Measurements from ENCODE around the gene FBXO31. TPM values are rescaled to one million over a fixed set of nuclear protein-coding genes. Genes with fewer than 3 reads are reported as not detected.

The FBXO31 gene
- total RNA-seq, 2 experiments from 2014 or later, result 35.7 to 38.9 TPM

DNA sequence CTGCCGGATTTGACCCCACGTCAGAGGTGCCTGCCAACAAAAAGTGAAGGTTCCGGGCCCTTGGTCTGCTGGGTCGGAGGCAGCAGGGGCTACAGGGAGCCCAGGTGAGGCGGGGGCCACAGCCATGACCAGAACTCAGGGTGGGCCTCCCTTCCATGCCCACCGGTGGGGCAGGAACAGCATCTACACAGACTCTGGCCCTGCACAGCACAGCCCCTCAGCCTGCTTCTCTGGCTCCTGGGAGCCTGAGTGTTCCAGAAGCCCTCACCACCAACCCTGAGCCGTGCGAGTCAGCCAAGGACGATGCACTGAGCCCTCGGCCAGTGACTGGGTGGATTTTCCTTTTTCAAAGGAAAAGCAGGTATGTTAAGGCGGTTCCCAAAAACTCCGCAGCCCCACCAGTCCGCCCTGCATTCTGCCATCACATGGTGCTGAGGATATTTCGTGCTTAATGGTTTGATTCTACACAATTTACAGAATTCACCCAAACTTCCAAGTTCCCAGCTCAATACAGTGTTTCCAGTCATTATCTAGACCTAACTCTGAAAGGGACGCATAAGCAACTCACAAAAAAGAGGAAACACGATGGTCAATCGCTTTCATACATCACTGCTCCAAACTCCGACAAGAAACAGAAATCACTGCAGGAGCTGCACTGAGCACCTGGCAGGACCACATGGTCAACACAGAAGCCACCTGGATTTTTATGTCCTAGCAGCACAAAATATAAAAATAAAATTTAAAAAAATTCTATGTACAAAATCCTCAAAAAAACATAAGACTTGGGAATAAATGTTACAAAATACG is 46.9 kb downstream of the FBXO31 start:
- no peaks in the 10 kb centered on the region for H3K27me3 Mint-ChIP-seq
- Histone ChIP-seq H3K27ac (ENCODE audit: low read depth in 1 of 2, low read length in 2 of 2) (no peak overlapping the region), H3K36me3 (ENCODE audit: insufficient read depth, low read length) (peaks cover 59% of the 10 kb centered on the region), H3K9me3 (ENCODE audit: control insufficient read depth in 1 of 2, insufficient read depth in 1 of 2, low read length in 2 of 2) (no peaks in the 10 kb centered on the region), H3K4me3 (ENCODE audit: low read length) (no peak overlapping the region), H3K27me3 (ENCODE audit: control insufficient read depth in 1 of 2, insufficient read depth in 2 of 2, low read length in 2 of 2) (no peaks in the 10 kb centered on the region), H3K4me1 (ENCODE audit: insufficient read depth, low read length) (no peaks in the 10 kb centered on the region)
- DNase-seq (no peak), ATAC-seq (ENCODE audit: poor library complexity) (no peak)
- CTCF ChIA-PET, result no interaction called here
- POLR2A ChIA-PET, result no interaction called here
- H3K4me3 Mint-ChIP-seq, result no peak overlapping the region
- H3K36me3 Mint-ChIP-seq (ENCODE audit: low read depth), result peaks cover 70% of the 10 kb centered on the region
- peaks cover 8% of the 10 kb centered on the region for H3K4me1 Mint-ChIP-seq (ENCODE audit: low read depth)
- TF ChIP-seq, protein P1, sequence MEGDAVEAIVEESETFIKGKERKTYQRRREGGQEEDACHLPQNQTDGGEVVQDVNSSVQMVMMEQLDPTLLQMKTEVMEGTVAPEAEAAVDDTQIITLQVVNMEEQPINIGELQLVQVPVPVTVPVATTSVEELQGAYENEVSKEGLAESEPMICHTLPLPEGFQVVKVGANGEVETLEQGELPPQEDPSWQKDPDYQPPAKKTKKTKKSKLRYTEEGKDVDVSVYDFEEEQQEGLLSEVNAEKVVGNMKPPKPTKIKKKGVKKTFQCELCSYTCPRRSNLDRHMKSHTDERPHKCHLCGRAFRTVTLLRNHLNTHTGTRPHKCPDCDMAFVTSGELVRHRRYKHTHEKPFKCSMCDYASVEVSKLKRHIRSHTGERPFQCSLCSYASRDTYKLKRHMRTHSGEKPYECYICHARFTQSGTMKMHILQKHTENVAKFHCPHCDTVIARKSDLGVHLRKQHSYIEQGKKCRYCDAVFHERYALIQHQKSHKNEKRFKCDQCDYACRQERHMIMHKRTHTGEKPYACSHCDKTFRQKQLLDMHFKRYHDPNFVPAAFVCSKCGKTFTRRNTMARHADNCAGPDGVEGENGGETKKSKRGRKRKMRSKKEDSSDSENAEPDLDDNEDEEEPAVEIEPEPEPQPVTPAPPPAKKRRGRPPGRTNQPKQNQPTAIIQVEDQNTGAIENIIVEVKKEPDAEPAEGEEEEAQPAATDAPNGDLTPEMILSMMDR (IDR thresholded peaks at IDR 0.05), result no peak
- intact Hi-C loops (cut with DNase I, micrococcal nuclease), result no loop called here
- H3K27ac Mint-ChIP-seq, result peak overlapping the region; percentile 81
- H3K9me3 Mint-ChIP-seq, result no peaks in the 10 kb centered on the region

DNA sequence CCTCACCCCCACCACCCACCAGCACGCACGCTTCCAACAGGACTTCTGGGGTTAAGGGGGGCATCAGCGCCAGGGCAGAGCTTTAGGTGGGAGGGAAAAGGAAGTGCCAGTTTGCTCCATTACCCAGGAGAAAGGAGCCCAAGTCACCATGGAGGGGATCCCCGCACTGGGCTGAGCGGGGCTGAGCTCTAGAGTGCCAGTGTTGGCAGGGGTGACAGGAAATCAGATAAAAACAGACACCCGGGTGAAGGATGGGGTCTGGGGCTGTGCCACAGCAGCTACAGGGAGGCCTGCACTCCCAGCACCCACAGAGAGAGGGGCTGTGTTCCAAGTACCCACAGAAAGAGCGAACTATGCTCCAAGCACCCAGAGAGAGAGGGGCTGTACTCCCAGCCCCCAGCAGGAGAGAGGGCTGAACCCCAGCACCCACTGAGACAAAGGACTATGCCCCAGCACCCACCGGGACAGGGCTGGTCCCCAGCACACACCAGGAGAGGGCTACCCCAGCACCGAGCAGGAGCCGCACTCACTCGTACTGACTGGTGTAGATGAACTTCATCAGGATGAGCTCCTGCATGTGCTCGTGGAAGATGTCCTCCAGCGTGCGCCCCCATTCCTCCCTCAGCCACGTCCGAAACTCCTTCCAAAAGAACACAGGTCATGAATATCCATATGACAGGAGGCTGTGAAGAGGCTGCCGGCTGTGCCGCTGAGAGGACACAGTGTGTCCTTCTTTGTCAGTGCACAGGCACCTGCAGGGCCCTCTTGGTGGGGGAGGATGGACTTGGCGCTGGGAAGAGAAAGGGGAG is 47.7 kb downstream of the FBXO31 start:
- intact Hi-C loops (cut with DNase I, micrococcal nuclease), result no loop called here
- H3K4me3 ChIP-seq (ENCODE audit: low read length), result no peak overlapping the region
- Mint-ChIP-seq H3K4me1 (ENCODE audit: low read depth) (peaks cover 8% of the 10 kb centered on the region), H3K4me3 (no peak overlapping the region), H3K27me3 (no peaks in the 10 kb centered on the region), H3K36me3 (ENCODE audit: low read depth) (peaks cover 68% of the 10 kb centered on the region), H3K27ac (peak overlapping the region; percentile 36), H3K9me3 (no peaks in the 10 kb centered on the region)
- ATAC-seq (ENCODE audit: poor library complexity) (no peak), DNase-seq (no peak)
- no peaks in the 10 kb centered on the region for H3K27me3 ChIP-seq (ENCODE audit: control insufficient read depth in 1 of 2, insufficient read depth in 2 of 2, low read length in 2 of 2)
- TF ChIP-seq, protein P1 (IDR thresholded peaks at IDR 0.05), result no peak
- ChIA-PET CTCF (no interaction called here), POLR2A (interaction anchor here (1.2 kb wide), 1 partner anchor 53 kb away, joined by 4 read pairs; no protein-coding TSS in a partner anchor)
- H3K9me3 ChIP-seq (ENCODE audit: control insufficient read depth in 1 of 2, insufficient read depth in 1 of 2, low read length in 2 of 2), result no peaks in the 10 kb centered on the region
- H3K4me1 ChIP-seq (ENCODE audit: insufficient read depth, low read length), result no peaks in the 10 kb centered on the region
- no peak overlapping the region for H3K27ac ChIP-seq (ENCODE audit: low read depth in 1 of 2, low read length in 2 of 2)
- H3K36me3 ChIP-seq (ENCODE audit: insufficient read depth, low read length), result peaks cover 67% of the 10 kb centered on the region

DNA sequence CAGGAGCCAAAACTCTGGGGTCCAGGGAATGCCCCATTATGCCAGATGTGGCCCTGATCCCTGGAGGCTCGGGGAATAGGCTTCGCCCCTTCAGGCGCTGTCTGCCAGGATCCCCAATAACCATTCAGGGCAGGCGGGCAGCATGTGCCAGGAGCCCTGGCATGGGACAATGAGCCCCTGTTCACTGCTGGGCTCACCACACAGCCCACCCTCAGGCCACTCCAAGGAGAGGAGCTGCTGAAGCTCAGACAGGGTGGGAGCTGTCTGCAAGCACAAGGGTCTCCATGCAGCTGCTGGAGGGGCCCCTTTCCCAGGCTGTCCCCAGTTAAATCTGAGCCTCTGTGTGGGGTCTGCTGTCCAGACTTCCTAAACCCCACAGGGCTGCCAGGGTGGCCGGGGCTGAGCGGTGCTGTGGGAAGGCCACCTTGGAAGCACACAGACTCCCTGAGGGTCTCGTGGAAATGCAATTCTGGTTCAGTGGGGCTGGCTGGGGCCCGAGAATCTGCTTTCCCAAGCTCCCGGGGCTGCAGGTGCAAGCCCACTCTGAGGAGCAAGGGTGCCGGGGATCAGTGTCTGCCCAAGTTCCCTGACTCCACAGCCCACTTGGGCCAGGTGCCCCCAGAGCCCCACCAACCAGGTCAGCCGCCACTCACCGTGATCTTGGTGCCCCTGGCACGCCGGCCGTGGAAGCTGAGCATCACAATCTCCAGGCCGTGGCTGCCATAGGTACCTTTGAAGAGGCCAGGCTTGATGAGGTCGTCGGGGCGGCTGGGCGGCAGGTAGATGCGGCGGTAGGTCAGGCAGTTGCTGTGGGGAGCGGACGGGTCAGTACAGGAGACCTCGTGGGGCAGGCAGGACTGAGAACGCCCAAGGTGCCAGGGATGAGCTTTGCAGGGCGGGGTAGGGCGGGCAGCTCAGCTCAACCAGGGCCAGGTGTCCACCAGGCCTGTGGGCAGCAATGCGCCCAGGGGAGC is 48.6 kb downstream of the FBXO31 start:
- peaks cover 67% of the 10 kb centered on the region for H3K36me3 Mint-ChIP-seq (ENCODE audit: low read depth)
- ChIA-PET CTCF (no interaction called here), POLR2A (interaction anchor here (1.2 kb wide), 1 partner anchor 54 kb away, joined by 4 read pairs; no protein-coding TSS in a partner anchor)
- no peaks in the 10 kb centered on the region for H3K27me3 Mint-ChIP-seq
- ATAC-seq (ENCODE audit: poor library complexity) (no peak), DNase-seq (no peak)
- H3K4me1 ChIP-seq (ENCODE audit: insufficient read depth, low read length), result no peaks in the 10 kb centered on the region
- no peak overlapping the region for H3K27ac Mint-ChIP-seq
- no peaks in the 10 kb centered on the region for H3K9me3 ChIP-seq (ENCODE audit: control insufficient read depth in 1 of 2, insufficient read depth in 1 of 2, low read length in 2 of 2)
- TF ChIP-seq, protein P1 (IDR thresholded peaks at IDR 0.05), result no peak
- no peaks in the 10 kb centered on the region for H3K27me3 ChIP-seq (ENCODE audit: control insufficient read depth in 1 of 2, insufficient read depth in 2 of 2, low read length in 2 of 2)
- H3K4me1 Mint-ChIP-seq (ENCODE audit: low read depth), result peaks cover 8% of the 10 kb centered on the region
- no peak overlapping the region for H3K4me3 Mint-ChIP-seq
- H3K36me3 ChIP-seq (ENCODE audit: insufficient read depth, low read length), result peaks cover 72% of the 10 kb centered on the region
- no peak overlapping the region for H3K4me3 ChIP-seq (ENCODE audit: low read length)
- intact Hi-C loops (cut with DNase I, micrococcal nuclease), result no loop called here
- H3K9me3 Mint-ChIP-seq, result no peaks in the 10 kb centered on the region
- H3K27ac ChIP-seq (ENCODE audit: low read depth in 1 of 2, low read length in 2 of 2), result no peak overlapping the region

Measured in CD4-positive, alpha-beta T cell (primary cell).